Uterus (tissue), 2 donors: ENCODE measurements around the gene RBBP8NL.

Experiments
- POLR2A ChIP-seq, 2 donors: fragments of 450-650 bp; IDR thresholded peaks; one replicate each; pipeline ENCODE4 v1.6.1; 2016; ENCODE audit warnings: antibody characterized with exemption in 2 of 2, mild to moderate bottlenecking in 1 of 2, moderate library complexity in 1 of 2
- TF ChIP-seq, protein P1 (sequence below), 4 experiments: fragments of 200-600 bp in 2 of 4; fragments of 450-650 bp in 2 of 4; sonication (generic) in 2 of 4; IDR thresholded peaks; one replicate each; pipeline ENCODE4 v1.5.1; 2016 to 2019; ENCODE audit warnings: antibody characterized with exemption in 4 of 4, mild to moderate bottlenecking in 2 of 4, moderate library complexity in 1 of 4

DNA sequence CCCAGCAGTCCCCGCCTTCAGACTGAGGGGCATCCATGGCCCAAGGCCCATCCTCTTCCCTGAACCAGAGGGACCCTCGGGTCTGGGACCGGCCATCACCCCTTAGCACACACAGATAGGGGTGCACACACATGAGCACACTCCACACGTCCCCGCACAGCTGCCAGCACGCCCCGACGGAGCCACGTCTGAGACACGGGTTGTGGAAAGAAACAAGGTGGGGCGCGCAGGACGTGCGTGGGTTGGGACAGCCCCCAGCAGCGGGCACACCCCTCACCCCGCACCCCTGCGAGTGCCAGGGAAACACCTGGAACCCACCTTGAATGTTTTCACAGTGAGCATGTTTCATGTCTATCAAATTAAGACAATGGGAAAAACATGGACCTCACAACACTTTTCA lies 42.0 kb upstream of the RBBP8NL start:
- TF ChIP-seq, protein P1, sequence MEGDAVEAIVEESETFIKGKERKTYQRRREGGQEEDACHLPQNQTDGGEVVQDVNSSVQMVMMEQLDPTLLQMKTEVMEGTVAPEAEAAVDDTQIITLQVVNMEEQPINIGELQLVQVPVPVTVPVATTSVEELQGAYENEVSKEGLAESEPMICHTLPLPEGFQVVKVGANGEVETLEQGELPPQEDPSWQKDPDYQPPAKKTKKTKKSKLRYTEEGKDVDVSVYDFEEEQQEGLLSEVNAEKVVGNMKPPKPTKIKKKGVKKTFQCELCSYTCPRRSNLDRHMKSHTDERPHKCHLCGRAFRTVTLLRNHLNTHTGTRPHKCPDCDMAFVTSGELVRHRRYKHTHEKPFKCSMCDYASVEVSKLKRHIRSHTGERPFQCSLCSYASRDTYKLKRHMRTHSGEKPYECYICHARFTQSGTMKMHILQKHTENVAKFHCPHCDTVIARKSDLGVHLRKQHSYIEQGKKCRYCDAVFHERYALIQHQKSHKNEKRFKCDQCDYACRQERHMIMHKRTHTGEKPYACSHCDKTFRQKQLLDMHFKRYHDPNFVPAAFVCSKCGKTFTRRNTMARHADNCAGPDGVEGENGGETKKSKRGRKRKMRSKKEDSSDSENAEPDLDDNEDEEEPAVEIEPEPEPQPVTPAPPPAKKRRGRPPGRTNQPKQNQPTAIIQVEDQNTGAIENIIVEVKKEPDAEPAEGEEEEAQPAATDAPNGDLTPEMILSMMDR (IDR thresholded peaks at IDR 0.05): no peak
- TF ChIP-seq POLR2A (IDR thresholded peaks at IDR 0.05): no peak
